Activated naive CD4-positive, alpha-beta T cell treated with anti-CD3 and anti-CD28 coated beads, Interleukin-2, amount 50 U/mL, for 24 hours (primary cell): ENCODE data around the gene STRAP.
"Not testable (repeated sequence)": the region's sequence is repeated elsewhere in the genome, so short reads cannot be mapped to it uniquely, and the experiment has no call there.

Experiments used
- H3K27ac Mint-ChIP-seq: one replicate; pipeline ENCODE4 v1.8.0; 2021; ENCODE audit warnings: mild to moderate bottlenecking, mixed read lengths
- H3K27me3 Mint-ChIP-seq: one replicate; pipeline ENCODE4 v1.8.0; 2021; ENCODE audit warnings: mixed read lengths
- H3K36me3 Mint-ChIP-seq: one replicate; pipeline ENCODE4 v1.8.0; 2021; ENCODE audit warnings: mixed read lengths
- H3K4me1 Mint-ChIP-seq: one replicate; pipeline ENCODE4 v1.8.0; 2021; ENCODE audit warnings: mixed read lengths
- H3K4me3 Mint-ChIP-seq: one replicate; pipeline ENCODE4 v1.8.0; 2021; ENCODE audit warnings: mild to moderate bottlenecking, mixed read lengths
- H3K9me3 Mint-ChIP-seq: one replicate; pipeline ENCODE4 v1.8.0; 2021; ENCODE audit warnings: mixed read lengths

STRAP gene

DNA sequence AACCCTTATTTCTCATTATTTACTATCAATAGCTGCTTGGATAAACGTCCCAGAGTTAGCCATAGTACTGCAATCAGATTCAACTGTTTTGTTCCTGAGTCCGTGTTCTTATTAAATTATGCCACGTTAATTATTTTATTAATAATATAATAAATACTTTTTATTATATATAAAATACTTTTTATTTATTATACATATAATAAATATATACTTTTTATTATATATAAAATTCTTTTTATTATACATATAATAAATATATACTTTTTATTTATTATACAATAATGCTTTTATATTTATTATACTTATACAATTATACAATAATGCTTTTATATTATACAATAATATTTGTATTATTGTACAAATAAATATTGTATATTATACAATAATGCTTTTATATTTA lies 11.1 kb downstream of the STRAP start:
- Mint-ChIP-seq H3K27me3 (no peaks in the 10 kb centered on the region), H3K4me1 (peaks cover 35% of the 10 kb centered on the region), H3K36me3 (peaks cover 7% of the 10 kb centered on the region), H3K27ac (no peak overlapping the region), H3K9me3 (no peaks in the 10 kb centered on the region), H3K4me3 (no peak overlapping the region)

DNA sequence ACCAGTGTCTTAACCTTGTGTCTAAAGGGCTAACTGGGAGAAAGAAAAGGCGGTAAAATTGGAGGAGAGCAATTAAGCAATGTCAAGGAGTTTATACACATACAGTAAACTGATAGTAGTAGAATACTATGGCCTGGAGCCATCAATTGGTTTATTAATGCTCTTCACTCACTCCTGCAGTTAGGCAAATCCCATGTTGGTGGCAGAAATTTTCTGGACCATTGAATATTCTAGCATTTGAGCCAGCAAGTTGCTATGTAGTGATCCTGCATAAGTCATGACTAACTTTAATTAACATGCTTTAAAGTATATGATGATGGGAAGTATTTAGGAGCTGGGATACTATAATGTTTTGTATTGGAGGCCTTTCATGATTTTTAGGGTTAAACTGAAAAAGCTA lies 14.7 kb downstream of the STRAP start:
- Mint-ChIP-seq H3K27me3 (no peaks in the 10 kb centered on the region), H3K27ac (peak overlapping the region; percentile 47), H3K36me3 (peaks cover 12% of the 10 kb centered on the region), H3K4me1 (peaks cover 16% of the 10 kb centered on the region), H3K4me3 (no peak overlapping the region), H3K9me3 (no peaks in the 10 kb centered on the region)

DNA sequence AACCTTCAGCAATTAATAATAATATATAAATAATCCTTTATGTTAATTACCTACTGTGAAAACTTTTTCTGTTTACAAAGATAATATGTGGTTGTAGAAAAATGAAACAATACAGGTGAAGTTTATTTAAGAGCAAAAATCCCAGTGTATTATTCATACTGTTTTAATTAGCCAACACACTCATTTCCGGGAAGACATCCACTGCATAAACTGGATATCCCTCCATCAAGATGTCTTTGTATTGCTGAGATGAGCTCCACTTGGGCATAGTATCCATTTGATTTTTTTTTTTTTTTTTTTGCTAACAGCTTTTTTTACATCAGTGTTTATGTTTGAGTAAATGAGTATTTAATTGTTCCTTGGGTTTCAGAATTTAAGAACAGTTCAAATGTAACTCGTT lies 15.2 kb downstream of the STRAP start:
- H3K4me3 Mint-ChIP-seq: no peak overlapping the region
- no peak overlapping the region for H3K27ac Mint-ChIP-seq
- H3K4me1 Mint-ChIP-seq: peaks cover 16% of the 10 kb centered on the region
- no peaks in the 10 kb centered on the region for H3K9me3 Mint-ChIP-seq
- H3K36me3 Mint-ChIP-seq: peaks cover 16% of the 10 kb centered on the region
- H3K27me3 Mint-ChIP-seq: no peaks in the 10 kb centered on the region

DNA sequence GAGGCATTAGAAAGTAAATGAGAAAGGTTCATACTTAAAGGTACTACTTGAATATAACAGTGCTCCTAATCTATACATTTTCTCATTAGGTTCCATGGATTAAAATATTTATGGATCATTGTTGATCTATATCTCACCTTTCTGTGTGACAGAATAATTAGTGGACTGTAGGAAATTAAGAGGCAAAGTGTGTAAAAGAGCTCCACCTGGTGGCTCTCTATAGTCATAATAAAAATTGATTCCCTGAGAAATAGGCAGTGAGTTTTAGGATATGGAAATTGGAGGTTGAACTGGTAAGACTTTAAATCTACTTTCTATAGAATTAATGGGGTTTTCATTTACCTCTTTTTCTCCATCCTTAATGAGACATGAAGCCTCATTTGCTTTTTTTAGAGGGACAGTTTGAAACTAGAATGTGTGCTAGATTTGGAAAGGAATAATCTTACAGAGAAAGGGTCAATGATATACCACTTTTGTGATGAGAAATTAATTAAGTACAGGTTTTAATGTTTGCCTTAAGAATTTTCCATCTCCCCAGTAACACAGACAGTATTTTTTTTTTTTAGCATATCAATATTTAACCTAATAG lies 17.2 kb downstream of the STRAP start:
- Mint-ChIP-seq H3K27me3 (no peaks in the 10 kb centered on the region), H3K4me1 (peaks cover 16% of the 10 kb centered on the region), H3K36me3 (peaks cover 16% of the 10 kb centered on the region), H3K9me3 (no peaks in the 10 kb centered on the region), H3K4me3 (no peak overlapping the region), H3K27ac (peak overlapping the region; percentile 11)

DNA sequence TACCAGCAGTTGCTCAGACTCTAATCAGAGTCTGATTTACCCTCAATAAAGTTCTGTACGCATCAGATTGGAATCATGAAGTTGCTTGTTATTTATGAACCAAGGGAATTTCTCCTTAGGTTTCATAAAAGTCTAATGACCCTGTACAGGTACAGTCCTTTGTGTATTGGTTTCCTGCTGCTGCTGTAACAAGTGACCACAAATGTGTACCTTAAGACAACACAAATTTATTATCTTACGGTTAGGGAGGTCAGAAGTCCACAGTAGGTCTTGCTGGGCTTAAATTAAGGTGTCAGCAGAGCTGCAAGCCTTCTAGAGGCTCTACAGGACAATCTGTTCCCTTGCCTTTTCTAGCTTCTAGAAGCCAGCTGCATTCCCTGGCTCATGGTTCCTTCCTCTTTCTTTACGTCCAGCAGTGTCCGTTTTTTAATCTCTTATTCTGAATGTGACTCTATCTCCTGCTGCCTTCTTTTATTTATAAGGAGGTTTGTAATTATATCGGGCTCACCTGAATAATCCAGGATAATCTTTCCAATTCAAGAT lies 22.3 kb downstream of the STRAP start:
- H3K36me3 Mint-ChIP-seq: peaks cover 12% of the 10 kb centered on the region
- no peaks in the 10 kb centered on the region for H3K9me3 Mint-ChIP-seq
- H3K4me3 Mint-ChIP-seq: no peak overlapping the region
- peaks cover 1% of the 10 kb centered on the region for H3K4me1 Mint-ChIP-seq
- H3K27ac Mint-ChIP-seq: no peak overlapping the region
- no peaks in the 10 kb centered on the region for H3K27me3 Mint-ChIP-seq

DNA sequence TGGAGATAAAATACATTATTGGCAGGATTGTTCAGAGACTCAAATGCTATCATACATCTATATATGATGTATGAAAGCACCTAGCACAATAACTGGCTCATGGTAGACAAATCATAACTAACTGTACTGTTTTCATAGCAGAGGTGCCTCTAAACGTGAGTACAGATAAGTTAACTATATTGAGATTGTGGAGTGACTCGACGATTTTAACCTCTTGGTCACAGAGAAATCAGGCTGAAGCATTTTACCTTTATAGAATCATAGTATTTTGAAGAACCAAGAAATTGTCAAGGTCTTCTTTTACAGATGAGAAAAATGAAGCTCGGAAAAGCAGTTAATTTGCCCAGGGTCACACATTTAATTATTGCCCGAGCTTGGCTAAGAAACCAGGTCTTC lies 28.3 kb downstream of the STRAP start:
- Mint-ChIP-seq H3K9me3 (no peaks in the 10 kb centered on the region), H3K27ac (peak overlapping the region; percentile 57), H3K27me3 (no peaks in the 10 kb centered on the region), H3K4me3 (peak overlapping the region; percentile 85), H3K4me1 (peaks cover 18% of the 10 kb centered on the region), H3K36me3 (no peaks in the 10 kb centered on the region)

DNA sequence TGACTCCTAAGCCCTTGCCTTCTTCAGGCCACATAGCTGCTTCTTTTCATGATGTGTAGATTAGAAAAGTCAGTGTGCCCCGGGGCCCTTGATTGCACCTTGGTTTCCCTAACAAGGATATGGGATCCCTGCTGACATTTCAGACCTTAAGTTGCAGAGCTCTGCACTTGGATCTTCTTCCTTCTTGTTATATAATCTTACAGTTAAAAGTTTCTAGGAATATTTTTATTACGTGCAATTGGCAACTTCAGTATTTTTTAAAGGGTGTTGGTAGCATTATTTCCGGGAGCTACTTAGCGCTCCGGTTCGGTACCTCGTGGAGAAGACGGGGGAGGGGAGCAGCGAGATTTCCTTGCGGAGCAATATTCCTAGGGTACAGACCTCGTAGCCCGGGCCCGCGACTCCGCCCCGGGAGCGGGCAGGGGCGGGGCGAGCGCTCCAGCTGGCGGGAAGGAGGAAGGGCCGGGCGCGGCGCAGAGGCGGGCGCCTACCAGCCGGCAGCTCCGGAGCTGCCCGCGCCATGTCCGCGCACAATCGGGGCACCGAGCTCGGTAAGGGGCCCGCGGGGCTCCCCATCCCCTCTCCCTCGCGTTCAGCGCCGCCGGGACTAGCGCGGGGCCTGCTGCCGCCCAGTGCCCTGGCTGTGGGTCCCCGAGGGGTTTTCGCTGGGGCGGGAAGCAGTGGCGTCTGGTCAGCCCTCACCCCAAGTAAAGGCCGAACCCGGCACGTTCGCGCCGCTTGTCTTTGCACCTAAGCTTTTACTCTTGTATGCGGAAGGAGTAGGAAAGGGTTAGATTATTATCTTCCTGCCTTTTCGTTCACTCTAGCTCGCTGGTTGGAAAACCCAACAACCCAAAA lies 28.9 kb downstream of the STRAP start, which contains the start of gene DERA:
TSS of gene DERA (plus strand) at position 469 of the 858 bp plus-strand sequence. CDS start at position 521, 52 bp downstream.
- no peaks in the 10 kb centered on the region for H3K9me3 Mint-ChIP-seq
- peaks cover 18% of the 10 kb centered on the region for H3K4me1 Mint-ChIP-seq
- H3K4me3 Mint-ChIP-seq: peak within 1 kb of the TSS; percentile 94
- H3K27ac Mint-ChIP-seq: peak within 1 kb of the TSS; percentile 83
- no peaks in the 10 kb centered on the region for H3K36me3 Mint-ChIP-seq
- no peaks in the 10 kb centered on the region for H3K27me3 Mint-ChIP-seq

DNA sequence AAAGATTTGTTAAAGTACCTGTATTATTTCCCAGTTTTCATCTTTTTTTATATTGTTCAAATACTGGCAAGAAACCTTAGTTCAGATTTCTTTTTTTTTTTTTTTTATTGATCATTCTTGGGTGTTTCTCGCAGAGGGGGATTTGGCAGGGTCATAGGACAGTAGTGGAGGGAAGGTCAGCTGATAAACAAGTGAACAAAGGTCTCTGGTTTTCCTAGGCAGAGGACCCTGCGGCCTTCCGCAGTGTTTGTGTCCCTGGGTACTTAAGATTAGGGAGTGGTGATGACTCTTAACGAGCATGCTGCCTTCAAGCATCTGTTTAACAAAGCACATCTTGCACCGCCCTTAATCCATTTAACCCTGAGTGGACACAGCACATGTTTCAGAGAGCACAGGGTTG lies 29.7 kb downstream of the STRAP start:
- not testable (repeated sequence) for H3K36me3 Mint-ChIP-seq, H3K27me3 Mint-ChIP-seq, H3K9me3 Mint-ChIP-seq
- peaks cover 18% of the 10 kb centered on the region for H3K4me1 Mint-ChIP-seq
- peak overlapping the region; percentile 94 for H3K4me3 Mint-ChIP-seq
- H3K27ac Mint-ChIP-seq: peak overlapping the region; percentile 83

DNA sequence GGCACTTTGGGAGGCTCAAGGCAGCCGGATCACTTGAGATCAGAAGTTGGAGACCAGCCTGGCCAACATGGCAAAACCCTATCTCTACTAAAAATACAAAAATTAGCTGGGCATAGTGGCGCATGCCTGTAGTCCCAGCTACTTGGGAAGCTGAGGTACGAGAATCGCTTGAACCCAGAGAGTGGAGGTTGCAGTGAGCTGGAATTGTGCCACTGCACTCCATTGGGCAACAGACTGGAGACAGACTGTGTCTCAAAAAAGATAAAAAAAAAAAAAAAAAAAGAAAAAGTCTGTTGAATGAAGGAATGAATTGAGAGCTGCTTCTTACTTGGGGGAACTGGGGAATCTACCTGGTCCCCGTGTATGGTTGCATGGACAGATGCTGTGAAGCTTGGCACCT lies 31.9 kb downstream of the STRAP start:
- H3K27me3 Mint-ChIP-seq, H3K36me3 Mint-ChIP-seq, H3K27ac Mint-ChIP-seq, H3K9me3 Mint-ChIP-seq, H3K4me3 Mint-ChIP-seq: not testable (repeated sequence)
- H3K4me1 Mint-ChIP-seq: peaks cover 25% of the 10 kb centered on the region

DNA sequence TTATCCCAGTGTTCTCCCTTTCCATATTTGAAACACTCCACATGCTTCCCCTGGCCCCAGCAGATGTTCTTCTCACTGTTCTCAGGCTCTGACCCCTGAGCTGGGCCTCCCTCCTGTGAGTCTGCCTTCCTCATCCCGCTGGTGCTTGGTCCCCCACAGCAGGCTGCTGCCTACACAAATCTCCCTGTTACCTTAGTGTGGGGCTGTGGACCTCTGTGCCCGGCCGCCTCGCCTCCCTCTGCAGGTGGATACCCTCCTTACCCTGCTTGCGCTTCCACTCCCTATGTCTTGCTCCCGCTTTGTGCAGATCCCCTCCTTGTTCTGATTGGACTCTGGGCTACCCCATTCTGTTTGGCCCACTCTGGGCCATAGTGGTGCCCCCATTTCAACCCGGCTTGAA lies 35.9 kb downstream of the STRAP start:
- peaks cover 12% of the 10 kb centered on the region for H3K4me1 Mint-ChIP-seq
- peaks cover 2% of the 10 kb centered on the region for H3K36me3 Mint-ChIP-seq
- H3K27me3 Mint-ChIP-seq: no peaks in the 10 kb centered on the region
- H3K9me3 Mint-ChIP-seq: peaks cover 3% of the 10 kb centered on the region
- H3K4me3 Mint-ChIP-seq: no peak overlapping the region
- no peak overlapping the region for H3K27ac Mint-ChIP-seq

DNA sequence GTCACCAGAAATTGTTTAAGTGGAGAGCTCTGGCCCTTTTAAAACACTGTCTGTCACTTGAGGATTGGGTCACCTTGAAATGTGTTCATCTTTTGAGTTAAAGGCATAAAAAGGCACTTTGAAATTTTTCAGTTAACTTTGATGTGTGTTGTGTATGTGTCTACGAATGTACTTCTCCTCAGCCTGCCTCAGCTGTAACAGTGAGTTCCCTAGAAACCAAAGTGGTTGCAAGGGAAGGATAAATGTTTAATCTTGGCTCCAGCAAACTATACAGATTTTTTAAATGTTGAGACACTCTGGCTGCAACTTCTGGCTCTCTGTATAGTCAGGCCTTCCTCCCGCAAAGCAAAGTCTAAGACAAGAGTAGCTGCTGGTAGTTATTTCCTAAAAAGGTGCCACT lies 37.2 kb downstream of the STRAP start:
- H3K4me1 Mint-ChIP-seq: peaks cover 15% of the 10 kb centered on the region

DNA sequence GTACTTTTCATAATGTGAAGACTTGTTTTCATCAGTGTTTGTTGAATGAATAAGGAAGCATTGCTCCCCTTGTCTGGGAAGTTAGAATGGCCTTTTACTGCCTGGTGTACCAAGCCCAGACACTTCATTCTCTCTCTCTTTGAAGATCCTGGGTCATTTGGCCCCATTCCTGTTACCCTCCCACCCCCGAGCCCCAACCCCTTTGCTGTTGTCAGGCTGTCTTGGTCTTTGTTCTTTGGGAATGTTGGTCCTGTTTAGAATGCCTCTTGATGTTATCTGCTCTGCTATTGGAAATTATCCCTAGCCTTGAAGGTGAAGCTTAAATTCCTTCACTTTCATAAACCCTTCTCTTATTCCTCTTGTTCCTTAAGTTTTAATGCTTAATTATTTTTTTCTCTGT lies 42.8 kb downstream of the STRAP start:
- Mint-ChIP-seq H3K27ac (no peak overlapping the region), H3K4me1 (peaks cover 10% of the 10 kb centered on the region), H3K27me3 (no peaks in the 10 kb centered on the region), H3K36me3 (peaks cover 11% of the 10 kb centered on the region), H3K4me3 (no peak overlapping the region), H3K9me3 (peaks cover 3% of the 10 kb centered on the region)

More for the DNA sequence above, 37.2 kb downstream of the STRAP start:
- no peak overlapping the region for H3K27ac Mint-ChIP-seq
- peaks cover 3% of the 10 kb centered on the region for H3K9me3 Mint-ChIP-seq
- no peak overlapping the region for H3K4me3 Mint-ChIP-seq
- no peaks in the 10 kb centered on the region for H3K27me3 Mint-ChIP-seq
- peaks cover 4% of the 10 kb centered on the region for H3K36me3 Mint-ChIP-seq

DNA sequence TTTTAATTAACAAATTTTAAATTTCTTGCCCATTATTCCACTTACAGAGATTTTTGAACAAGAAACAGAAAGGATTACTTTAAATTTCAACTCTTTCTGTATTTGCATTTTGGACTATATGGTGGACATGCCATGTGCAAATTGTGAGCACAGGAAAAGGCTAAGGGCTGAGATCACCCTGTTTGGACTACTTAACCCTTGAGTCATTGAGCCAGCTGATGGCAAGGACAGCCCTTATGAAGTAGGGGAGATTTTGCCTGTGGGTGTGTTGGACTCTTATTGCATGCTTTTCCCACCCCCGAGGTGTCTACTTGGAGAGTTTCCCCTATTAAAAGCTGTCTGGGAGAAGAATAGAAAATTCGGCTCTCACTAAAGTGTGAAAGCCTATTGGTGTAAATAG lies 46.2 kb downstream of the STRAP start:
- no peak overlapping the region for H3K27ac Mint-ChIP-seq
- H3K27me3 Mint-ChIP-seq: no peaks in the 10 kb centered on the region
- peaks cover 10% of the 10 kb centered on the region for H3K4me1 Mint-ChIP-seq
- H3K4me3 Mint-ChIP-seq: no peak overlapping the region
- H3K9me3 Mint-ChIP-seq: peaks cover 5% of the 10 kb centered on the region
- H3K36me3 Mint-ChIP-seq: peaks cover 16% of the 10 kb centered on the region

DNA sequence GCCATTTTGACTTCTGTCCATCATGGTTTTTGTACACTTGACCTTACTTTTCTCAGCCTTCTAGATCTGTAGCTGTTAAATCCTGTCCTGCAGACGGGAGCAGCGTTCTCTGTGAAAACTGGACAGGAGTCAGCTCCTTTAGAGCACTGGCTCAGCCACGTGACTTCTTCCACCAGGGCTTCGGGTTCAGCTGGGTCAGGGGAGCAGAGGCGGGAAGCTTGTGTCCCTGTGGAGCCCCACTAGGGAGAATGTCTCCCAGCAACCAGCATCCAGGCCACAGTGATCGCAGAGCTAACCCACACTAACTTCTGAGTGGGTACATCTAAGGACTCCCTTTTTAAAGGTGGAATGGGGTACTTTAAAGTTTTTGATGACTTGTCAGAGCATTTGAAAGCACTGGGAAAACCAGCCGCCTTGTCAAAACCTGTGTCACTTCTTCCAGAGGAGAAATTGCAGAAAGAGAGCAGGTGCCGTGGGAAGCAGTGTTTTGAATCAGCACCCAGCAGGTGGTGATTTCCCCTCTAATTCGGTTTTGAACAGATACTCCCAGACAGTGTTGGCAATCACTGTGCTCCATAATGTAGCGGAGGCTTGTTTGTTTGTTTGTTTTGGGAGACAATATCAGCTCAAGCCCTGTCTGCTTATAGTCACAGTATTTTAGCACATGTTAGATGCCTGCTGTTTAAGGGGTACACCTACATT lies 46.8 kb downstream of the STRAP start:
- no peak overlapping the region for H3K4me3 Mint-ChIP-seq
- H3K36me3 Mint-ChIP-seq: peaks cover 14% of the 10 kb centered on the region
- H3K27ac Mint-ChIP-seq: no peak overlapping the region
- H3K9me3 Mint-ChIP-seq: peaks cover 5% of the 10 kb centered on the region
- H3K4me1 Mint-ChIP-seq: peaks cover 7% of the 10 kb centered on the region
- H3K27me3 Mint-ChIP-seq: no peaks in the 10 kb centered on the region

DNA sequence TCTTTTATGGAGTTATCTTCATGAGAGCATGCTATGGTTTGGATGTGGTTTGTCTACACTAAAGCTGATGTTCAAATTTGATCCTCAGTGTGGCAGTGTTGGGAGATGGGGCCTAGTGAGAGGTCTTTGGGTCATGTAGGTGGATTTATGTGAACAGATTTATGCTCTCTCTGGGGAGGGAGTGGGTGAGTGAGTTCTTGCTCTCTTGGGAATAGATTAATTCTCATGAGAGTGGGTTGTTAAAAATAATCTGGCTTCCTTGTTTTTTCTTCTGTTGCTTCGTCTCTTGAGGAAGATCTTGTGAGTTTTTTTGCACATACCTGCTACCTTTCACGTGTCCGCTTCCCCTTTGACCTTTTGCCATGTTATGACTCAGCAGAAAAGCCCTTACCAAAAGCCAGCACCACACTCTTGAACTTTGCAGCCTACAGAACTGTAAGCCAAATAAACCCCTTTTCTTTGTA lies 49.4 kb downstream of the STRAP start:
- peaks cover 10% of the 10 kb centered on the region for H3K36me3 Mint-ChIP-seq
- H3K27me3 Mint-ChIP-seq: no peaks in the 10 kb centered on the region
- H3K9me3 Mint-ChIP-seq: peaks cover 5% of the 10 kb centered on the region
- H3K4me3 Mint-ChIP-seq: no peak overlapping the region
- H3K27ac Mint-ChIP-seq: no peak overlapping the region
- H3K4me1 Mint-ChIP-seq: no peaks in the 10 kb centered on the region

DNA sequence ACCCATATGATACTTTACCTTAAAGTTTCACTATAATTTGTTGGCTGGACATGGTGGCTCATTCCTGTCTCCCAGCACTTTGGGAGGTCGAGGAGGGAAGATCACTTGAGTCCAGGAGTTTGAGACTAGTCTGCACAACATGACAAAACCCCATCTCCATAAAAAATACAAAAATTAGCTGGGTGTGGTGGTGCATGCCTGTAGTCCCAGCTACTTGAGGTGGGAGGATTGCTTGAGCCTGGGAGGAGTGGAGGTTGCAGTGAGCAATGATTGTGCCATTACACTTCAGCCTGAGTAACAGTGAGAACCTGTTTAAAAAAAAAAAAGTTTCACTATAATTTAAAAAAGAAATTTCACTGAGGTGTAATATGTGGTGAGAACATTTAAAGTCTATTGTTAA lies 50.1 kb downstream of the STRAP start:
- no peaks in the 10 kb centered on the region for H3K27me3 Mint-ChIP-seq
- H3K9me3 Mint-ChIP-seq: peaks cover 11% of the 10 kb centered on the region
- peaks cover 10% of the 10 kb centered on the region for H3K36me3 Mint-ChIP-seq
- no peak overlapping the region for H3K27ac Mint-ChIP-seq
- no peaks in the 10 kb centered on the region for H3K4me1 Mint-ChIP-seq
- no peak overlapping the region for H3K4me3 Mint-ChIP-seq
